ENCODE data around the gene CCDC33.

GRCh38 chr15:74240002-74240568 is 4.0 kb downstream of the CCDC33 start:
- TF ChIP-seq, protein P1, sequence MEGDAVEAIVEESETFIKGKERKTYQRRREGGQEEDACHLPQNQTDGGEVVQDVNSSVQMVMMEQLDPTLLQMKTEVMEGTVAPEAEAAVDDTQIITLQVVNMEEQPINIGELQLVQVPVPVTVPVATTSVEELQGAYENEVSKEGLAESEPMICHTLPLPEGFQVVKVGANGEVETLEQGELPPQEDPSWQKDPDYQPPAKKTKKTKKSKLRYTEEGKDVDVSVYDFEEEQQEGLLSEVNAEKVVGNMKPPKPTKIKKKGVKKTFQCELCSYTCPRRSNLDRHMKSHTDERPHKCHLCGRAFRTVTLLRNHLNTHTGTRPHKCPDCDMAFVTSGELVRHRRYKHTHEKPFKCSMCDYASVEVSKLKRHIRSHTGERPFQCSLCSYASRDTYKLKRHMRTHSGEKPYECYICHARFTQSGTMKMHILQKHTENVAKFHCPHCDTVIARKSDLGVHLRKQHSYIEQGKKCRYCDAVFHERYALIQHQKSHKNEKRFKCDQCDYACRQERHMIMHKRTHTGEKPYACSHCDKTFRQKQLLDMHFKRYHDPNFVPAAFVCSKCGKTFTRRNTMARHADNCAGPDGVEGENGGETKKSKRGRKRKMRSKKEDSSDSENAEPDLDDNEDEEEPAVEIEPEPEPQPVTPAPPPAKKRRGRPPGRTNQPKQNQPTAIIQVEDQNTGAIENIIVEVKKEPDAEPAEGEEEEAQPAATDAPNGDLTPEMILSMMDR (IDR thresholded peaks at IDR 0.05): no peak
- no peak for TF ChIP-seq EZH2 (IDR thresholded peaks at IDR 0.05; ENCODE audit: borderline replicate concordance, insufficient read depth, low read depth, low read length, poor library complexity, severe bottlenecking)
